GM18499 (cell line): Measurements from ENCODE around the gene NAALAD2.
"Not testable (repeated sequence)": the region's sequence is repeated elsewhere in the genome, so short reads cannot be mapped to it uniquely, and the experiment has no call there.

ENCODE experiments used
- ATAC-seq: cut with Tn5 transposase; IDR thresholded peaks from one replicate; pipeline ENCODE4 v1.9.1; 2021; ENCODE audit warnings: moderate number of reproducible peaks; ENCODE audit not compliant: insufficient read depth, unreplicated experiment

The NAALAD2 gene

GRCh38 chr11:90134478-90135003 lies at the start of gene NAALAD2:
Gene NAALAD2, plus strand, starts transcription at chr11:90134663. Its CDS starts 96 bp downstream, at chr11:90134759.
- no peak for ATAC-seq

DNA sequence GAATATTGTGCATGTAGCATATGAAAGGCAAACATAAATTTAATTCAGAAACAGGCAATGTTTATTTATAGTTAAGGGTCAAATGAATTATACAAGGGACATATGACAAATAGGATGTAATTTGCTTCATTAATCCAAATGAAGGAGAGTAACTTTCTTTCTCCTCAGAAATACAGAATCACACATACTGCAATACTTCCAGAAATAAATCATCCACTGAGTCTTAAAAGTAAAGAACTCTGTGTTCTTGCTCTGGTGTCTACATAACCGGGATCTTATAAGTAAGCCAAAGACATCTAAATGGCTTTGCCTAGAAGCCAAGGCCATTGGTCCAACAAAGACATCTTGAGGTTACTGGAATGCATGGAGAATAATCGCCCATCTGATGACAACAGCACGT lies 48.8 kb upstream of the NAALAD2 start, which contains the start of gene UBTFL1:
Gene UBTFL1 (plus strand): TSS at position 301 of the 400 bp plus-strand sequence. CDS start 0 bp downstream, at position 301.
- ATAC-seq = not testable (repeated sequence)

GRCh38 chr11:90088731-90089130 lies 45.7 kb upstream of the NAALAD2 start:
- not testable (repeated sequence) for ATAC-seq

GRCh38 chr11:90095230-90095924 lies 39.1 kb upstream of the NAALAD2 start:
- not testable (repeated sequence) for ATAC-seq

DNA sequence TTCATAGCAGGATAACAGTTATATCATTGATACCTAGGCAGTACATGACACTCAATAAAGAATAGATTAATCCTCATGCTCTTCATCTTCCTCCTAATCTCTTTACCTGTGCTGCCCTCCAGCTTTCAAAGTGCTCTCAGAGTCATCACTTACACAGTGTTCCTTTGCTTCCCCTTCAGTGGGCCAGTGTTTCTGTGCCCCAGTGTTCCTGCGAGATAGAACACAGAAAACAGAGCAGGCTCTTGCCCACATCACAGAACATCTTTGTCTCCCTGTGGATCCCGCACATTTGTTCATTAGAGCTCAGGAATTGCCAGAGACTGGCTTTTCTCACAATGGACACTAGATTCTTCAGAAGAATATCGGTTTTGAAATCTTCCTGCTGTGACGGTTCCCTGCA lies 36.2 kb upstream of the NAALAD2 start:
- ATAC-seq = not testable (repeated sequence)

- ATAC-seq = no peak
Observed at GRCh38 chr11:90100431-90100830, 34.0 kb upstream of the NAALAD2 start.

DNA sequence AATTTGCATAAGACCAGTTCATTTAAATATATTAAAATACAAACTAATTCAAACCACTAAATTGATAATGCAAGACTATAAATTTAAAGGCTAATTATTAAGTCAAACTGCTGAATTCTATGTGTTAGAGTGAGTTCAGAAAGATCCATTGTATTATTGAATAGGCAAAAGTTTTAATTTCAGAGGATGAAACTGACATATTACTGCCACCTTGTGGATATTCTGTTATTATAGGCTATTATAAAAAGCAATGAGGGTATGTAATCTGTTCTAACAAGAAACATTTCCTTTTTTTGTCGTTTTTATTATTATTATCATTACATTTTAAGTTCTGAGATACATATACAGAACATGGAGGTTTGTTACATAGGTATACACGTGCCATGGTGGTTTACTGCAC lies 20.9 kb upstream of the NAALAD2 start:
- no peak for ATAC-seq

- ATAC-seq = no peak
Observed at GRCh38 chr11:90120191-90120590, 14.3 kb upstream of the NAALAD2 start.

DNA sequence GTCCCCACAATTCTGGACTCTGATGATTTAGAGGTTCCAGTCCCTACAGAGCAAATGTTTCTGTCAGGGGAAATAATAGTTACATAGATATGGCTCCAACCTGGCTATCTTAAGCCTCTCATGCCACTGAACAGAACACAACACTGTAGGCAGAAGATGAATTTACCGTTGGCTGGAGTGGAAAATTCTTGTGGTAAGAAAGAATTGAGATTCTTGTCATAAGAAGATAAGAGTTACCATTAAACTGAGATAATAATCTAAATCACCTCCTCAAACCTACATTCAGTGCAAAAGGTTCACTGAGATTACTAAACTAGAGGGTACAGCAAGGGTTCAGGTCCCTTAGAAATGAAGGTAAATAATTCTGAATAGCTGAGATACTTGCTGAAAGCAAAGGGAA lies 10.1 kb upstream of the NAALAD2 start:
- no peak for ATAC-seq

DNA sequence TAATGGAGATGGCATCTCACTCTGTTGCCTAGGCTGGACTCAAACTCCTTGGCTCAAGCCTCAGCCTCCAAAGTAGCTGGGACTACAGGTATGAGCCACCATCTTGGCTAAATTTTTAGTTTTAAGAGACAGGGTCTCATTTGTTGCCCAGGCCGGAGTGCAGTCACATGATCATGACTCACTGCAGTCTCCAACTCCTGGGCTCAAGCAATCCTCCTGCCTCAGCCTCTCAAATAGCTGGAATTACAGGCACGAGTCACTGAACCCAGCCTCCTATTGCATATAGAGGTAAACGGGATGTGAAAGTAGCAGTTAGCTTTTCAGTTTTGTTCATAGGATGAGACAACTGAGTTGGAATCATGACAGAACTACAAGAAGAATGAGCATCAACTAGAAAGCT lies 9.5 kb upstream of the NAALAD2 start:
- ATAC-seq = no peak

DNA sequence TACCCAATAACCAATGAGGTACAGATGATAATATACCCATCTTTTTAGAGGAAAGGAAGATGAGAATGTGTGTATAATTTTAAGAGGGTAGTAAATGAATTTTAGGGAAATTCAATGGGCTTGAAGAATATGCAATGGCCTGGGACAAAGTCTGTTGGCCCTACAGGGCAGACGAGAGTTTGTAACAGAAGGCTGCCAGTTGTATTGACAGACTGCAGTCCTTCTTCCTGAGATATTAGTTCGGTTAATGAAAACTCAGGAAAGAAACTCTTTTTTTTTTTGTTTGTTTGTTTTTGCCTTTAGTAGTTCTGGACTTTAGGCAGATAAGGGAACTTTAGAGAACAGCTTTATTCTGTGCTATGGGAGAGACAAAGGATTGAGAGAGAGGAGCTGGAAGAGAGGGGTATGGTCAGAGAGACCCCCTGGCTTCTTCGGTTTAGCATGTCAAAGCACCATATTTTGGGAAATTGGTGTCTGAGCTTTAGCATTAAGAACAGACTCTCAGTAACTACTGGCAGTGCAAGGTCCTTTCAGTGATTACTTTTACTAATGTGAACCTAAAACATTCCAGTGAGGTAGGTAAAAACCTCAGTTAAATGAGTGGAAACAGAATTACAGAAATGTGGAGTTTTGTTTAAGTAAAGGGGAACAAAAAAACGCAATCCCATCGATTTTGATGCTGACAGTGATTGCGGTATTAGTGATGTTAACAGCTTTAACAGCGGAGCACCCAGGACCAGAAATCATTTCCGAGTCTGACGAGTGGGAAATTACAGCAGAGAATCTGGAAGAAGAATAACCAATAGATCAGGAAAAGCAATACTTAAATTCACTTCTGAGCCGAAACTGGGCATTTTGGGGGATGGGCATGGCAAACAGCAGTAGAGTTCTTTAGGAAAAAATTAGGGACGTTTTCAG lies 644 bp upstream of the NAALAD2 start:
- no peak for ATAC-seq

GRCh38 chr11:90135016-90135415 lies 553 bp downstream of the NAALAD2 start:
- ATAC-seq = no peak

- ATAC-seq = no peak
Observed at GRCh38 chr11:90148900-90149299, 14.4 kb downstream of the NAALAD2 start.

GRCh38 chr11:90166982-90167573 lies 32.6 kb downstream of the NAALAD2 start:
- not testable (repeated sequence) for ATAC-seq

- ATAC-seq = not testable (repeated sequence)
Observed at GRCh38 chr11:90167704-90168103, 33.2 kb downstream of the NAALAD2 start.

- ATAC-seq = no peak
Observed at GRCh38 chr11:90168571-90168970, 34.1 kb downstream of the NAALAD2 start.

DNA sequence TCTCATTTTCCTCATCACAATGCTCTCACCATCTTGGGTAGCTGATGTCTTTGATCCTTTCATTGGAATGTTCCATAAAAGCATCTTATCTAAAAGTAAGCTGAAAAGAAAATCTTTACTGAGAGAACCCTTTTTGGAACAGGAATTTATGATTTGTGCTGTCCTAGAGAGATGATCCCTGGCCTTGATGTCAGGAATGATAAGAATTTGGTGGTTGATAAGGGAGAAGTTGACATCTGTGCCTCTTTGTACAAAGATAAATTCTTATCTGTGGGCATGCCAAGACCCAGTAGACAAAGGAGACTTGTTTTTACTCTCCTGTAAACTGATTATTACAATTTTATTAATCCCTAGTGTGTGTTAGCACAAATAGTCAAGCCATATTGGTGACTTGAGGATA lies 36.9 kb downstream of the NAALAD2 start:
- ATAC-seq = no peak

GRCh38 chr11:90176069-90176468 lies 41.6 kb downstream of the NAALAD2 start:
- ATAC-seq = no peak

GRCh38 chr11:90178751-90179150 lies 44.3 kb downstream of the NAALAD2 start:
- no peak for ATAC-seq

GRCh38 chr11:90179923-90180322 lies 45.5 kb downstream of the NAALAD2 start:
- ATAC-seq = no peak

GRCh38 chr11:90187839-90188238 lies 53.4 kb downstream of the NAALAD2 start:
- ATAC-seq = no peak
